ENCODE results near the gene OTX1.

Gene OTX1

GRCh38 chr2:63040586-63040985, 10.0 kb upstream of the OTX1 start:
- no peak for DNase-seq (ENCODE audit: low read depth)
- TF ChIP-seq, protein P1, sequence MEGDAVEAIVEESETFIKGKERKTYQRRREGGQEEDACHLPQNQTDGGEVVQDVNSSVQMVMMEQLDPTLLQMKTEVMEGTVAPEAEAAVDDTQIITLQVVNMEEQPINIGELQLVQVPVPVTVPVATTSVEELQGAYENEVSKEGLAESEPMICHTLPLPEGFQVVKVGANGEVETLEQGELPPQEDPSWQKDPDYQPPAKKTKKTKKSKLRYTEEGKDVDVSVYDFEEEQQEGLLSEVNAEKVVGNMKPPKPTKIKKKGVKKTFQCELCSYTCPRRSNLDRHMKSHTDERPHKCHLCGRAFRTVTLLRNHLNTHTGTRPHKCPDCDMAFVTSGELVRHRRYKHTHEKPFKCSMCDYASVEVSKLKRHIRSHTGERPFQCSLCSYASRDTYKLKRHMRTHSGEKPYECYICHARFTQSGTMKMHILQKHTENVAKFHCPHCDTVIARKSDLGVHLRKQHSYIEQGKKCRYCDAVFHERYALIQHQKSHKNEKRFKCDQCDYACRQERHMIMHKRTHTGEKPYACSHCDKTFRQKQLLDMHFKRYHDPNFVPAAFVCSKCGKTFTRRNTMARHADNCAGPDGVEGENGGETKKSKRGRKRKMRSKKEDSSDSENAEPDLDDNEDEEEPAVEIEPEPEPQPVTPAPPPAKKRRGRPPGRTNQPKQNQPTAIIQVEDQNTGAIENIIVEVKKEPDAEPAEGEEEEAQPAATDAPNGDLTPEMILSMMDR (IDR thresholded peaks at IDR 0.05; ENCODE audit: low read depth, low read length): no peak
- TF ChIP-seq, protein P2, sequence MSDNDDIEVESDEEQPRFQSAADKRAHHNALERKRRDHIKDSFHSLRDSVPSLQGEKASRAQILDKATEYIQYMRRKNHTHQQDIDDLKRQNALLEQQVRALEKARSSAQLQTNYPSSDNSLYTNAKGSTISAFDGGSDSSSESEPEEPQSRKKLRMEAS (IDR thresholded peaks at IDR 0.05; ENCODE audit: low read depth, low read length): no peak
- no peak for TF ChIP-seq MYC (IDR thresholded peaks at IDR 0.05; ENCODE audit: low read depth, low read length)
- TF ChIP-seq POLR2A (IDR thresholded peaks at IDR 0.05; ENCODE audit: extremely low read depth, insufficient read length): no peak
- no peak overlapping the region for H3K4me3 ChIP-seq (ENCODE audit: low read depth, low read length)

DNA sequence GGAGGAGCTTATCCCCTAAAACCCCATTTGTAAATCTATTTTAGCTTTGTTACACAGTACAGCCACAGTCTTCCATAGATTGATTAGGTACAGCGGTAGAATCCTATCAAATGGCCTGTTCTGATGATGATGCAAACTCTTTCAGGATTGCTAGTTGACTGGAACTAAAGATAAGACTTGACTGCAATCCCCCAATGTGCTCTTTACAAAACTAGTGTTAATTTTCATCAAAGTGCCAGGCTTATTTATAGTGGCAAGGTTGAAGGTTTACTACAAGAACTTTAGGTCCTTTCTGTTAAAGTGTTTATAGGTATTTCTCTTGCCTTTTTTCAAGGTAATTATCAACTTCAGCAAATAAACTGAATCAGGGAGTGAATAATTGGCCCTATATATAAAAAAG, 9.0 kb upstream of the OTX1 start:
- TF ChIP-seq MYC (IDR thresholded peaks at IDR 0.05; ENCODE audit: low read depth, low read length) (no peak), POLR2A (IDR thresholded peaks at IDR 0.05; ENCODE audit: extremely low read depth, insufficient read length) (no peak)
- TF ChIP-seq, protein P2 (IDR thresholded peaks at IDR 0.05; ENCODE audit: low read depth, low read length): no peak
- TF ChIP-seq, protein P1 (IDR thresholded peaks at IDR 0.05; ENCODE audit: low read depth, low read length): no peak
- DNase-seq (ENCODE audit: low read depth): no peak
- H3K4me3 ChIP-seq (ENCODE audit: low read depth, low read length): no peak overlapping the region

DNA sequence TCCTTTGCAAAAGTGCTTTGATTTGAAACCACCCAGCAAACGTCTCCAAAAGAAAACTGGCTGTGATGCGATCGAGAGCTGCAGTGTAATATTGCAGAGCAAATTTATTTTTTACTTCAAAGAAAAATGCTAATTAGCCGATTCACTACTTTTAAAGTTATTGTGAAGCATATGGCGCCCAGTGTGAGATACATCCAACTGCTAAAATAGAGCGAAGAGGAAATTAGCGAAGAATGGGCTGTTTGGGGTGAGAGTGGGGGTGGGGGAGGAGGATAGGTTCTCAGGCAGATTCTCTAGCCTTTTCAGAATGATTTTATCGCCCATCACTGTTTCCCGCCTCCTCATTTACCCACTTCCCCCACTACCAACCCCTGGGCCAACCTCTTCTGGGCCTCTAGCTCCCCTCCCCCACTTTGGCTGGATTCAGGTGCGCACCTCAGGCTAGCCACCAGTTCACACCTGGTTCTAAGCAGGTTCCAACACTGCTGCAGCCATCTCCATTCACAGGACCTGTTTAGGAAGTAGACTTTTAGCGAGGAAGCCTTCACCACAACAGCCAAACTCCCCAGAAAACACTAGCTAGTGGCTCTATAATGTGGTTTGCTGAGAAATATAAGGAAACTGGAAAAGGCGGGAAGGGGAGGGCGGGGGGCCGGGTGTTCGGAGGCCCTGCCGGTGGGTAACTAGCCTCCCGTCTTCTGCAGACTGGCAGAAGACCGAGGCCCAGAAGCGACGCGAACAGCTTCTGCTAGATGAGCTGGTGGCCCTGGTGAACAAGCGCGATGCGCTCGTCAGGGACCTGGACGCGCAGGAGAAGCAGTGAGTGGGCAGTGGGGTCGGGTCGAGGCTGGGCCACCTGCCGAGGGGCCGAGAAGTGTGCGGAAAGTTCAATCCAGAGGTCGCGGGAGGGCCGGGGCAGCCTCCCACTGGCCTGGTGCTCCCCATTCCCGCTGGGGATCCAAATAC, 6.0 kb upstream of the OTX1 start:
- H3K4me3 ChIP-seq (ENCODE audit: low read depth, low read length): no peak overlapping the region
- no peak for DNase-seq (ENCODE audit: low read depth)

DNA sequence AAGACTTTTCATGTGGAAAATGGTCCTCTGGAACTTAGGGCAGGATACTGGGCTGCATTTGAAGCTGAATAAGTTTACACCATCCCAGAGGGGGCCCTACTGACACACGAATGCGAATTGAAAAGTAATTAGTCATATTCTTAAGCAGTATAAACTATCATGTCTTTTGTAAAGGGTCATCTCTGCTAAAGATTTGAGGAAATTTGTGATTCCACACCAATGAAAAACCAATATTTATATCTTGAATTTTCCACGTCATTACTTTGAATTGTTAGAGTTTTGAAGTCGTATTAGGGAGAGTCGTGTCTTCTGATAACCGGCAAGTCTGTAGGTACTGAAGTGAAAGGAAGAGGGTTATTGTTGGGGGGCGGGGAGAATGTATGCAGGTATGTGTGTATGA, 4.1 kb upstream of the OTX1 start:
- no peak overlapping the region for H3K4me3 ChIP-seq (ENCODE audit: low read depth, low read length)
- no peak for DNase-seq (ENCODE audit: low read depth)
- TF ChIP-seq, protein P1 (IDR thresholded peaks at IDR 0.05; ENCODE audit: low read depth, low read length): no peak
- TF ChIP-seq, protein P2 (IDR thresholded peaks at IDR 0.05; ENCODE audit: low read depth, low read length): no peak
- no peak for TF ChIP-seq POLR2A (IDR thresholded peaks at IDR 0.05; ENCODE audit: extremely low read depth, insufficient read length)
- no peak for TF ChIP-seq MYC (IDR thresholded peaks at IDR 0.05; ENCODE audit: low read depth, low read length)

More for the DNA sequence above, 6.0 kb upstream of the OTX1 start:
- TF ChIP-seq, protein P1 (IDR thresholded peaks at IDR 0.05; ENCODE audit: low read depth, low read length): no peak
- TF ChIP-seq MYC (IDR thresholded peaks at IDR 0.05; ENCODE audit: low read depth, low read length) (no peak), POLR2A (IDR thresholded peaks at IDR 0.05; ENCODE audit: extremely low read depth, insufficient read length) (no peak)
- TF ChIP-seq, protein P2 (IDR thresholded peaks at IDR 0.05; ENCODE audit: low read depth, low read length): no peak

DNA sequence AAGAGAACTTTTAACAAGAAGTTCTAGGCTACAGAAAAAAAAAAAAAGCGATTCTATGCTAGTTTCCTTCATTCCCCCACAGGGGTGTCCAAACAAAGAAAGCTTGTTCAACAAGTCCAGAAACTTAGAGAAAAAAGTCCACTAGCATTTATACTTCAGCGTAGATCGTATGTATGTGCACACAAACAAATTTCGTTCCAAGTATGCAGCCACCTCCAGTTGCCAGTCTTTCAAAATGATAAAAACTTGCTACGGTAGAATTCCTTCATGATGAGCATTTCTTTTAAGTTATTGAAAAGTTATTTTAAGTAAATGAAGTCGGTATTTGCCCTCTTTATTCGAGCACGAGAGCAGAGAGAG, 3.7 kb upstream of the OTX1 start:
- TF ChIP-seq, protein P1 (IDR thresholded peaks at IDR 0.05; ENCODE audit: low read depth, low read length): no peak
- DNase-seq (ENCODE audit: low read depth): no peak
- H3K4me3 ChIP-seq (ENCODE audit: low read depth, low read length): no peak overlapping the region
